H9 (cell line): ENCODE data around the gene TRIO. TPM values are rescaled to one million over a fixed set of nuclear protein-coding genes. Genes with fewer than 3 reads are reported as not detected.

Experiments
- DNase-seq: peaks from one replicate; pipeline ENCODE4 v3.0.0-alpha.2; 2017
- H2AFZ ChIP-seq: one replicate; pipeline ENCODE4 v1.6.1; 2013; ENCODE audit warnings: mild to moderate bottlenecking, low read length, control low read depth, moderate library complexity
- H2AK5ac ChIP-seq: 2 replicates; pipeline ENCODE4 v1.6.1; 2013; ENCODE audit warnings: low read length, control low read depth, mixed read lengths; ENCODE audit not compliant: insufficient read length
- H2BK120ac ChIP-seq: one replicate; pipeline ENCODE4 v1.6.1; 2013; ENCODE audit warnings: low read depth, mild to moderate bottlenecking, low read length, control low read depth, inconsistent platforms; ENCODE audit not compliant: poor library complexity, severe bottlenecking
- H2BK12ac ChIP-seq: 2 replicates; pipeline ENCODE4 v1.6.1; 2013; ENCODE audit warnings: low read length, control low read depth, mixed read lengths, low read depth; ENCODE audit not compliant: insufficient read length
- H2BK15ac ChIP-seq: 2 replicates; pipeline ENCODE4 v1.6.1; 2013; ENCODE audit warnings: low read depth, low read length, control low read depth
- H2BK20ac ChIP-seq: one replicate; pipeline ENCODE4 v1.6.1; 2013; ENCODE audit warnings: low read depth, mild to moderate bottlenecking, low read length, control low read depth, inconsistent platforms; ENCODE audit not compliant: poor library complexity, severe bottlenecking
- H2BK5ac ChIP-seq: 2 replicates; pipeline ENCODE4 v1.6.1; 2013; ENCODE audit warnings: low read length, control low read depth, mixed read lengths; ENCODE audit not compliant: insufficient read length
- H3K14ac ChIP-seq: 2 replicates; pipeline ENCODE4 v1.6.1; 2013; ENCODE audit warnings: low read length, control low read depth; ENCODE audit not compliant: insufficient read depth
- H3K18ac ChIP-seq: 2 replicates; pipeline ENCODE4 v1.6.1; 2013; ENCODE audit warnings: low read depth, mild to moderate bottlenecking, mixed read lengths, low read length, control low read depth; ENCODE audit not compliant: insufficient read length
- H3K23ac ChIP-seq: 2 replicates; pipeline ENCODE4 v1.6.1; 2013; ENCODE audit warnings: low read length, control low read depth, mixed read lengths, low read depth; ENCODE audit not compliant: insufficient read length
- H3K23me2 ChIP-seq: 2 replicates; pipeline ENCODE4 v1.6.1; 2013; ENCODE audit warnings: low read depth, mild to moderate bottlenecking, mixed read lengths, low read length, control low read depth; ENCODE audit not compliant: insufficient read length, poor library complexity, severe bottlenecking
- H3K27ac ChIP-seq: 2 replicates; pipeline ENCODE4 v1.5.1; 2013; ENCODE audit warnings: low read length, control low read depth, mixed read lengths, low read depth; ENCODE audit not compliant: insufficient read length
- H3K27me3 ChIP-seq: 2 replicates; pipeline ENCODE4 v1.6.1; 2013; ENCODE audit warnings: low read length, control low read depth, inconsistent platforms; ENCODE audit not compliant: insufficient read depth
- H3K4ac ChIP-seq: 2 replicates; pipeline ENCODE4 v1.6.1; 2013; ENCODE audit warnings: low read depth, mild to moderate bottlenecking, control low read depth, inconsistent platforms, low read length, moderate library complexity
- H3K4me1 ChIP-seq: 2 replicates; pipeline ENCODE4 v1.6.1; 2013; ENCODE audit warnings: low read length, control low read depth, inconsistent platforms; ENCODE audit not compliant: insufficient read depth
- H3K4me2 ChIP-seq: 2 replicates; pipeline ENCODE4 v1.6.1; 2013; ENCODE audit warnings: low read length, control low read depth, mixed read lengths; ENCODE audit not compliant: insufficient read length, insufficient read depth
- H3K56ac ChIP-seq: 2 replicates; pipeline ENCODE4 v1.6.1; 2013; ENCODE audit warnings: low read depth, mild to moderate bottlenecking, mixed read lengths, low read length, control low read depth; ENCODE audit not compliant: insufficient read length
- H3K79me1 ChIP-seq: 2 replicates; pipeline ENCODE4 v1.6.1; 2013; ENCODE audit warnings: low read depth, mild to moderate bottlenecking, moderate library complexity, low read length, control low read depth, inconsistent platforms; ENCODE audit not compliant: insufficient read depth, poor library complexity, severe bottlenecking
- H3K79me2 ChIP-seq: 2 replicates; pipeline ENCODE4 v1.6.1; 2013; ENCODE audit warnings: low read length, control low read depth, inconsistent platforms; ENCODE audit not compliant: insufficient read depth
- H3K9ac ChIP-seq: 2 replicates; pipeline ENCODE4 v1.6.1; 2013; ENCODE audit warnings: low read length, control low read depth, mixed read lengths; ENCODE audit not compliant: insufficient read length; ENCODE audit errors: extremely low read depth
- H3K9me3 ChIP-seq: one replicate; pipeline ENCODE4 v1.6.1; 2013; ENCODE audit warnings: low read depth, low read length, inconsistent platforms; ENCODE audit not compliant: control insufficient read depth
- H3T11ph ChIP-seq: one replicate; pipeline ENCODE4 v1.6.1; 2013; ENCODE audit warnings: mild to moderate bottlenecking, low read length, control low read depth, inconsistent platforms
- H4K20me1 ChIP-seq: one replicate; pipeline ENCODE4 v1.6.1; 2013; ENCODE audit not compliant: control insufficient read depth, insufficient read length, insufficient read depth
- H4K5ac ChIP-seq: 2 replicates; pipeline ENCODE4 v1.6.1; 2013; ENCODE audit warnings: low read depth, mild to moderate bottlenecking, mixed read lengths, low read length, control low read depth; ENCODE audit not compliant: insufficient read length
- H4K8ac ChIP-seq: replicated peaks from 2 replicates; pipeline ENCODE4 v1.6.1; 2013; ENCODE audit warnings: low read length, control low read depth, mixed read lengths, low read depth; ENCODE audit not compliant: insufficient read length
- H4K91ac ChIP-seq: 2 replicates; pipeline ENCODE4 v1.6.1; 2013; ENCODE audit warnings: low read depth, mild to moderate bottlenecking, moderate library complexity, mixed read lengths, low read length, control low read depth; ENCODE audit not compliant: insufficient read length
- H3K27ac Mint-ChIP-seq, 3 experiments: 2 replicates in 2 of 3; 3 replicates in 1 of 3; pipeline ENCODE4 v1.8.0; 2020 to 2021; ENCODE audit warnings: mixed read lengths in 3 of 3, mild to moderate bottlenecking in 1 of 3, moderate library complexity in 1 of 3
- H3K27me3 Mint-ChIP-seq: 2 replicates; pipeline ENCODE4 v1.8.0; 2021; ENCODE audit warnings: low read depth, mild to moderate bottlenecking, moderate library complexity, mixed read lengths
- H3K36me3 Mint-ChIP-seq, 3 experiments: 2 replicates in 2 of 3; 3 replicates in 1 of 3; pipeline ENCODE4 v1.8.0; 2020 to 2021; ENCODE audit warnings: low read depth in 3 of 3, mixed read lengths in 3 of 3; ENCODE audit not compliant: insufficient read depth in 1 of 3
- H3K4me1 Mint-ChIP-seq, 2 experiments: 2 replicates each; pipeline ENCODE4 v1.8.0; 2020; ENCODE audit warnings: mixed read lengths in 2 of 2
- H3K4me3 Mint-ChIP-seq, 2 experiments: 2 replicates in 1 of 2; 3 replicates in 1 of 2; pipeline ENCODE4 v1.8.0; 2020 to 2021; ENCODE audit warnings: mild to moderate bottlenecking in 2 of 2, mixed read lengths in 2 of 2, moderate library complexity in 1 of 2
- H3K9me3 Mint-ChIP-seq, 2 experiments: 2 replicates in 1 of 2; 3 replicates in 1 of 2; pipeline ENCODE4 v1.8.0; 2020; ENCODE audit warnings: mild to moderate bottlenecking in 2 of 2, mixed read lengths in 2 of 2, moderate library complexity in 1 of 2
- WGBS: extraction: QIAGEN DNeasy Blood & Tissue Kit; methylation state at CpG from one replicate; pipeline ENCODE4 v1.1.7; 2013; ENCODE audit warnings: missing lambda C conversion rate, low lambda C conversion rate, mixed read lengths; ENCODE audit not compliant: insufficient read length; ENCODE audit errors: extremely low coverage; 5-methylcytosine and 5-hydroxymethylcytosine counted together
- total RNA-seq: library from RNA; stranded (reverse); gene quantifications from 2 replicates; pipeline ENCODE4 v1.2.1, GENCODE V29; 2021
- TF ChIP-seq, protein P1 (sequence below): fragments of 200-600 bp; sonication (generic); conservative IDR thresholded peaks from 3 replicates; pipeline ENCODE4 v1.8.0; 2021; ENCODE audit warnings: antibody characterized with exemption, mild to moderate bottlenecking

Gene TRIO
- total RNA-seq, 1 experiment from 2014 or later = 87.8 TPM

DNA sequence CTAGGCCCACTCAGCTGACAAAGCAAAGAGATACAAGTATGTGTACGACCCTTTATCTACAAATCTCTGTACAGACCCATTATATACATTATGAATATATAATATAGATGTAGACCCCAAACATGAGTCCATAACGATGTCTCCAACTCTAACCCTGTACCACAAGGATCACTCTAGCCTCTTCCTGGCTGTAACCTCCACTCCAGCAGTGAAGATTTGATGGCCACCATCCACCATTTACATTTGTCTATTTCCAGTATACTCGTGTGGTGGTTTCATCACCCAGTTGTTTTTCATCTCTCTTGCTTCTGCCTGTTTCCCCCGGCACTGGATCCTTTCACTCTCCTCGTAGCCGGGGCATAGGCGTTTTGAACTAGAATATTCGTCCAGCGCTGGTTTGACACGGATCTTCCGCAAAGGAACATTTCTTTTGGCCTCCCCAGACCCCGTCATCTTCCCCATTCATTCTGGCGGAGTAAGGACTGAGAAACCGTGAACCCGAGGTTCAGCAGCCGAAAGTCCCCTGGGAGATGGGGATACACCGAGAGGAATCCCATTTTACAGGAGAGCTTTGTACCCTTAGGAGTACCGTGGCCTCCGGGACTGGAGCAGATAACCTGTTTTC is 828 bp upstream of the TRIO start:
- Histone ChIP-seq H3K4ac (no peak overlapping the region), H4K20me1 (no peaks in the 10 kb centered on the region), H2AFZ (peak overlapping the region; percentile 35), H2BK5ac (no peak overlapping the region), H3K23me2 (peaks cover 19% of the 10 kb centered on the region), H4K5ac (no peak overlapping the region), H3K79me1 (peaks cover 6% of the 10 kb centered on the region), H3K27ac (no peak overlapping the region), H3K27me3 (no peaks in the 10 kb centered on the region), H4K8ac (no peak overlapping the region), H3K18ac (no peak overlapping the region), H2BK15ac (no peak overlapping the region), H2BK120ac (peak overlapping the region; percentile 40), H3K4me2 (peak overlapping the region; percentile 70), H2BK12ac (no peak overlapping the region), H3T11ph (no peak overlapping the region), H3K14ac (0 out of 2 replicates have a peak overlapping the region, but pooled peaks have one; percentile 30), H3K56ac (no peak overlapping the region), H2AK5ac (no peak overlapping the region), H3K9me3 (no peaks in the 10 kb centered on the region), H3K4me1 (peaks cover 4% of the 10 kb centered on the region), H3K9ac (peak overlapping the region; percentile 52), H3K79me2 (peaks cover 23% of the 10 kb centered on the region), H4K91ac (no peak overlapping the region), H2BK20ac (no peak overlapping the region), H3K23ac (no peak overlapping the region)
- Mint-ChIP-seq H3K36me3 (peaks cover 0 to 3% (median 0%) of the 10 kb centered on the region in 3 experiments; a peak in 2 of 7 replicates), H3K27me3 (peaks cover 22% of the 10 kb centered on the region), H3K4me3 (peak overlapping the region; percentile 69 to 80), H3K27ac (peak overlapping the region; percentile 49 to 76 (median 65); a peak in 6 of 7 replicates), H3K4me1 (peaks cover 32% of the 10 kb centered on the region in 2 experiments), H3K9me3 (peaks cover 0 to 2% of the 10 kb centered on the region in 2 experiments; a peak in 2 of 5 replicates)
- DNase-seq = no peak
- no CpG with 5 or more reads among the region's 19 CpGs for WGBS
- TF ChIP-seq, protein P1, sequence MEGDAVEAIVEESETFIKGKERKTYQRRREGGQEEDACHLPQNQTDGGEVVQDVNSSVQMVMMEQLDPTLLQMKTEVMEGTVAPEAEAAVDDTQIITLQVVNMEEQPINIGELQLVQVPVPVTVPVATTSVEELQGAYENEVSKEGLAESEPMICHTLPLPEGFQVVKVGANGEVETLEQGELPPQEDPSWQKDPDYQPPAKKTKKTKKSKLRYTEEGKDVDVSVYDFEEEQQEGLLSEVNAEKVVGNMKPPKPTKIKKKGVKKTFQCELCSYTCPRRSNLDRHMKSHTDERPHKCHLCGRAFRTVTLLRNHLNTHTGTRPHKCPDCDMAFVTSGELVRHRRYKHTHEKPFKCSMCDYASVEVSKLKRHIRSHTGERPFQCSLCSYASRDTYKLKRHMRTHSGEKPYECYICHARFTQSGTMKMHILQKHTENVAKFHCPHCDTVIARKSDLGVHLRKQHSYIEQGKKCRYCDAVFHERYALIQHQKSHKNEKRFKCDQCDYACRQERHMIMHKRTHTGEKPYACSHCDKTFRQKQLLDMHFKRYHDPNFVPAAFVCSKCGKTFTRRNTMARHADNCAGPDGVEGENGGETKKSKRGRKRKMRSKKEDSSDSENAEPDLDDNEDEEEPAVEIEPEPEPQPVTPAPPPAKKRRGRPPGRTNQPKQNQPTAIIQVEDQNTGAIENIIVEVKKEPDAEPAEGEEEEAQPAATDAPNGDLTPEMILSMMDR = no peak
